HepG2 (cell line): ENCODE data around the gene INF2. TPM values are rescaled to one million over a fixed set of nuclear protein-coding genes. Genes with fewer than 3 reads are reported as not detected.

ENCODE experiments used
- ARNT2 ChIP-seq: sonication (generic); formaldehyde crosslinking; IDR thresholded peaks from 2 replicates; pipeline ENCODE4 v1.8.0; 2022; ENCODE audit warnings: mild to moderate bottlenecking, low read depth, missing genetic modification reagents, moderate library complexity
- CHD2 ChIP-seq: IDR thresholded peaks from 2 replicates; pipeline ENCODE4 v1.6.1; 2011; ENCODE audit warnings: low read depth, low read length, improper control_type of control experiment
- CREBL2 ChIP-seq: sonication (generic); formaldehyde crosslinking; IDR thresholded peaks from 2 replicates; pipeline ENCODE4 v1.8.1; 2023; ENCODE audit warnings: missing genetic modification reagents, mild to moderate bottlenecking, borderline replicate concordance
- DNMT1 ChIP-seq: sonication (generic); formaldehyde crosslinking; IDR thresholded peaks from 2 replicates; pipeline ENCODE4 v1.5.1; 2020; ENCODE audit warnings: mild to moderate bottlenecking, missing genetic modification reagents
- HMG20B ChIP-seq: conservative IDR thresholded peaks from 2 replicates; pipeline ENCODE4 v1.6.1; 2016; ENCODE audit warnings: missing genetic modification reagents, missing compliant biosample characterization
- ISL2 ChIP-seq: sonication (generic); formaldehyde crosslinking; IDR thresholded peaks from 2 replicates; pipeline ENCODE4 v1.5.0; 2020; ENCODE audit warnings: missing genetic modification reagents
- MAX ChIP-seq: IDR thresholded peaks from 2 replicates; pipeline ENCODE4 v1.6.1; 2012; ENCODE audit warnings: inconsistent platforms
- MXI1 ChIP-seq: IDR thresholded peaks from 3 replicates; pipeline ENCODE4 v1.6.1; 2012; ENCODE audit warnings: low read depth, low read length, inconsistent platforms, borderline replicate concordance
- MYC ChIP-seq: sonication (generic); formaldehyde crosslinking; IDR thresholded peaks from 2 replicates; pipeline ENCODE4 v1.9.0; 2021; ENCODE audit warnings: missing genetic modification reagents, borderline replicate concordance
- SMAD9 ChIP-seq: sonication (generic); formaldehyde crosslinking; IDR thresholded peaks from 2 replicates; pipeline ENCODE4 v1.5.1; 2020; ENCODE audit warnings: mild to moderate bottlenecking, missing genetic modification reagents
- SP2 ChIP-seq: sonication (generic); formaldehyde crosslinking; IDR thresholded peaks from 2 replicates; pipeline ENCODE4 v1.5.1; 2020; ENCODE audit warnings: mild to moderate bottlenecking, missing genetic modification reagents
- TERF1 ChIP-seq: sonication (generic); formaldehyde crosslinking; IDR thresholded peaks from 2 replicates; pipeline ENCODE4 v1.8.0; 2022; ENCODE audit warnings: mild to moderate bottlenecking, missing genetic modification reagents, moderate library complexity
- ZFP37 ChIP-seq: sonication (generic); formaldehyde crosslinking; IDR thresholded peaks from 2 replicates; pipeline ENCODE4 v1.4.0; 2020; ENCODE audit warnings: missing genetic modification reagents, borderline replicate concordance
- ZNF263 ChIP-seq: sonication (generic); formaldehyde crosslinking; IDR thresholded peaks from 2 replicates; pipeline ENCODE4 v1.4.0; 2020; ENCODE audit warnings: missing genetic modification reagents
- ZNF788 ChIP-seq: sonication (generic); formaldehyde crosslinking; IDR thresholded peaks from 2 replicates; pipeline ENCODE4 v1.5.0; 2020; ENCODE audit warnings: mild to moderate bottlenecking, missing genetic modification reagents, borderline replicate concordance
- polyA plus RNA-seq, 8 experiments: library from polyadenylated mRNA; depleted of rRNA in 3 of 8; stranded (reverse) in 7 of 8; unstranded in 1 of 8; fragments of >200 nt; fragmentation: Illumina TruSeq in 4 of 8; extraction: Trizol in 4 of 8; gene quantifications; 2 replicates each; pipeline versions ENCODE4 v1.2.1 to v1.2.3, GENCODE V29; 2011 to 2016; ENCODE audit warnings: low read depth in 4 of 8, missing spikeins in 1 of 8, mixed read lengths in 1 of 8; ENCODE audit not compliant: insufficient read depth in 1 of 8
- total RNA-seq, 5 experiments: library from RNA; depleted of rRNA; stranded (reverse); fragments of >200 nt; fragmentation: Illumina TruSeq; extraction: Trizol; gene quantifications; 2 replicates each; pipeline ENCODE4 v1.2.3, GENCODE V29; 2016; ENCODE audit warnings: low read depth in 1 of 5
- TF ChIP-seq, protein P1 (sequence below): sonication (generic); formaldehyde crosslinking; IDR thresholded peaks from 2 replicates; pipeline ENCODE4 v1.9.0; 2021; ENCODE audit warnings: missing genetic modification reagents, borderline replicate concordance
- TF ChIP-seq, protein P2 (sequence below): sonication (generic); formaldehyde crosslinking; IDR thresholded peaks from 2 replicates; pipeline ENCODE4 v1.4.0; 2020; ENCODE audit warnings: missing genetic modification reagents; ENCODE audit errors: not compliant biosample characterization
- TF ChIP-seq, protein P3 (sequence below): sonication (generic); formaldehyde crosslinking; IDR thresholded peaks from 2 replicates; pipeline ENCODE4 v1.5.0; 2020; ENCODE audit warnings: missing genetic modification reagents

INF2 gene
- total and polyA plus RNA-seq, 2 of the 13 experiments (the other 11 are each of a cell fraction or from before 2014, with no cell fraction given): 16.4 to 26.4 TPM

GRCh38 chr14:104731320-104732294 is 42.2 kb downstream of the INF2 start (continued):
- TF ChIP-seq ZNF788 (CRISPR knock-in tag) (peak; percentile 36; the same call in 1 of the 2 replicates), MAX (peak; percentile 62; the same call in 1 of the 2 replicates), HMG20B (CRISPR knock-in tag) (no peak), ZNF263 (CRISPR knock-in tag) (no peak), CREBL2 (CRISPR knock-in tag) (no peak), TERF1 (CRISPR knock-in tag) (no peak), MYC (peak; percentile 37; the same call in 1 of the 2 replicates), ZFP37 (no peak), DNMT1 (CRISPR knock-in tag) (no peak), SMAD9 (CRISPR knock-in tag) (no peak), ISL2 (no peak), ARNT2 (CRISPR knock-in tag) (no peak), CHD2 (no peak), SP2 (CRISPR knock-in tag) (no peak), MXI1 (peak; percentile 34; the same call in 1 of the 3 replicates)
- TF ChIP-seq, protein P1, sequence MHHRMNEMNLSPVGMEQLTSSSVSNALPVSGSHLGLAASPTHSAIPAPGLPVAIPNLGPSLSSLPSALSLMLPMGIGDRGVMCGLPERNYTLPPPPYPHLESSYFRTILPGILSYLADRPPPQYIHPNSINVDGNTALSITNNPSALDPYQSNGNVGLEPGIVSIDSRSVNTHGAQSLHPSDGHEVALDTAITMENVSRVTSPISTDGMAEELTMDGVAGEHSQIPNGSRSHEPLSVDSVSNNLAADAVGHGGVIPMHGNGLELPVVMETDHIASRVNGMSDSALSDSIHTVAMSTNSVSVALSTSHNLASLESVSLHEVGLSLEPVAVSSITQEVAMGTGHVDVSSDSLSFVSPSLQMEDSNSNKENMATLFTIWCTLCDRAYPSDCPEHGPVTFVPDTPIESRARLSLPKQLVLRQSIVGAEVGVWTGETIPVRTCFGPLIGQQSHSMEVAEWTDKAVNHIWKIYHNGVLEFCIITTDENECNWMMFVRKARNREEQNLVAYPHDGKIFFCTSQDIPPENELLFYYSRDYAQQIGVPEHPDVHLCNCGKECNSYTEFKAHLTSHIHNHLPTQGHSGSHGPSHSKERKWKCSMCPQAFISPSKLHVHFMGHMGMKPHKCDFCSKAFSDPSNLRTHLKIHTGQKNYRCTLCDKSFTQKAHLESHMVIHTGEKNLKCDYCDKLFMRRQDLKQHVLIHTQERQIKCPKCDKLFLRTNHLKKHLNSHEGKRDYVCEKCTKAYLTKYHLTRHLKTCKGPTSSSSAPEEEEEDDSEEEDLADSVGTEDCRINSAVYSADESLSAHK: no peak
- TF ChIP-seq, protein P2, sequence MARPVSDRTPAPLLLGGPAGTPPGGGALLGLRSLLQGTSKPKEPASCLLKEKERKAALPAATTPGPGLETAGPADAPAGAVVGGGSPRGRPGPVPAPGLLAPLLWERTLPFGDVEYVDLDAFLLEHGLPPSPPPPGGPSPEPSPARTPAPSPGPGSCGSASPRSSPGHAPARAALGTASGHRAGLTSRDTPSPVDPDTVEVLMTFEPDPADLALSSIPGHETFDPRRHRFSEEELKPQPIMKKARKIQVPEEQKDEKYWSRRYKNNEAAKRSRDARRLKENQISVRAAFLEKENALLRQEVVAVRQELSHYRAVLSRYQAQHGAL (CRISPR knock-in tag): no peak
- TF ChIP-seq, protein P3, sequence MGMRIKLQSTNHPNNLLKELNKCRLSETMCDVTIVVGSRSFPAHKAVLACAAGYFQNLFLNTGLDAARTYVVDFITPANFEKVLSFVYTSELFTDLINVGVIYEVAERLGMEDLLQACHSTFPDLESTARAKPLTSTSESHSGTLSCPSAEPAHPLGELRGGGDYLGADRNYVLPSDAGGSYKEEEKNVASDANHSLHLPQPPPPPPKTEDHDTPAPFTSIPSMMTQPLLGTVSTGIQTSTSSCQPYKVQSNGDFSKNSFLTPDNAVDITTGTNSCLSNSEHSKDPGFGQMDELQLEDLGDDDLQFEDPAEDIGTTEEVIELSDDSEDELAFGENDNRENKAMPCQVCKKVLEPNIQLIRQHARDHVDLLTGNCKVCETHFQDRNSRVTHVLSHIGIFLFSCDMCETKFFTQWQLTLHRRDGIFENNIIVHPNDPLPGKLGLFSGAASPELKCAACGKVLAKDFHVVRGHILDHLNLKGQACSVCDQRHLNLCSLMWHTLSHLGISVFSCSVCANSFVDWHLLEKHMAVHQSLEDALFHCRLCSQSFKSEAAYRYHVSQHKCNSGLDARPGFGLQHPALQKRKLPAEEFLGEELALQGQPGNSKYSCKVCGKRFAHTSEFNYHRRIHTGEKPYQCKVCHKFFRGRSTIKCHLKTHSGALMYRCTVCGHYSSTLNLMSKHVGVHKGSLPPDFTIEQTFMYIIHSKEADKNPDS (CRISPR knock-in tag): no peak
